GM11168 (cell line): ENCODE results near the gene TENM4.
"Not testable (repeated sequence)": the region's sequence is repeated elsewhere in the genome, so short reads cannot be mapped to it uniquely, and the experiment has no call there.

ENCODE experiments used
- in situ Hi-C: fragments of 300-500 bp; cut with MboI; formaldehyde crosslinking; loops from one replicate; pipeline ENCODE4 v1.12.0; 2022; ENCODE audit warnings: low sequenced_read_pairs; ENCODE audit not compliant: unreplicated experiment

Gene TENM4

DNA sequence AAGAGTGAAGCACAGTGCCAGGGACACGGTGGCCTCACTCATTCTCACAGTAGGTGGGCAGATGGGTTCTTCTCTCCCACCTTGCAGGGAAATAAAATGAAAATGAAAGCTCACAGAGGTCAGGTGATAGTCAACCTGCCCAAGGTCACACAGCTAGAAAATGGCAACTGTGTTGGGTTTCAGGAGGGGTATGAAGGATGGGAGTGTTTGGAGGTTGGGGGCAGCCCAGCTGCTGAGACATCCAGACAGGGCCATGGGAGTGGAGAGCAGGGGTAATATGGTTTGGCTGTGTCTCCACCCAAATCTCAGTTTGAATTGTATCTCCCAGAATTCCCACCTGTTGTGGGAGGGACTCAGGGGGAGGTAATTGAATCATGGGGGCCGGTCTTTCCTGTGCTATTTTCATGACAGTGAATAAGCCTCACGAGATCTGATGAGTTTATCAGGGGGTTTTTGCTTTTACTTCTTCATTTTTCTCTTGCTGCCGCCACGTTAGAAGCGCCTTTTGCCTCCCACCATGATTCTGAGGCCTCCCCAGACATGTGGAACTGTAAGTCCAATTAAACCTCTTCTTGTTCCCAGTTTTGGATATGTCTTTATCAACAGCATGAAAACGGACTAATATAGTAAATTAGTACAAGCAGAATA lies 247.0 kb downstream of the TENM4 start:
- in situ Hi-C loops, result no loop called here

DNA sequence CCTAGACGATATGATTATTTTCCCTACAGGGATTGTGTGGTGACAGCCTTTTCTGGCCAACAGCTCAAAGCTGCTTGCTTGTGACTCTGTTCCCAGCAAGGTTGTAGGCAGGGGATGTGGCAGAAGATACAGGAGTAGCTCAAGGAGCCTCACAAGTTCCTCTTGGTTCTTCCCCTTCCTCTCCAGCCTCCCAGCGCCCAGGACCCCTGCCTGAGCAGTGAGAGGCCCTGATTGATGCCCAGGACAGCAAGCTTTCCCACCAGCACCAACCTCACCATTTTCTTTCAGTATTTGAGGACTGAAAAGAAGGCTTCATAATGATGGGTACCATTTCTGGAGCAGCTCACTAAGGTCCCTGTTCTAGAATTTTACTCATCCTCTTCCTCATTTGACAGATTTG lies 248.0 kb downstream of the TENM4 start:
- in situ Hi-C loops, result no loop called here

DNA sequence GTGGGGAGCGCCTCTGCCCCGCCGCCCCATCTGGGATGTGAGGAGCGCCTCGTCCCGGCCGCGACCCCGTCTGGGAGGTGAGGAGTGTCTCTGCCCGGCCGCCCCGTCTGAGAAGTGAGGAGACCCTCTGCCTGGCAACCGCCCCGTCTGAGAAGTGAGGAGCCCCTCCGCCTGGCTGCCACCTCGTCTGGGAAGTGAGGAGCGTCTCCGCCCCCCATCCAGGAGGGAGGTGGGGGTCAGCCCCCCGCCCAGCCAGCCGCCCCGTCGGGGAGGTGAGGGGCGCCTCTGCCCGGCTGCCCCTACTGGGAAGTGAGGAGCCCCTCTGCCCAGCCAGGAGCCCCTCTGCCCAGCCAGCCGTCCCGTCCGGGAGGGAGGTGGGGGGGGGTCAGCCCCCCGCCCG lies 249.1 kb downstream of the TENM4 start:
- in situ Hi-C loops, result not testable (repeated sequence)

DNA sequence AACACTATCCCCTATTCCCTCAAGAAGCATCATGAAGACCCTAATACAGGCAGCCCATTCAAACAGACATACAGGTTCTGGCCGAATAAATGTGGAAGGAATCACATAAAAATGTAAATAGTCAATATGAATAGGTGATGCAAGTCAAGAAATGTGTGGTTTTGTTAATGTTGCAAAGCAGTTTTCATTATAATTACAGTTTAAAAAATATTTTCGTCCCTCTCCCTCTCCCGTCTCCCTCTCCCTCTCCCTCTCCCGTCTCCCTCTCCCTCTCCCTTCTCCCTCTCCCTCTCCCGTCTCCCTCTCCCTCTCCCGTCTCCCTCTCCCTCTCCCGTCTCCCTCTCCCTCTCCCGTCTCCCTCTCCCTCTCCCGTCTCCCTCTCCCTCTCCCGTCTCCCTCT lies 250.3 kb downstream of the TENM4 start:
- in situ Hi-C loops, result not testable (repeated sequence)

DNA sequence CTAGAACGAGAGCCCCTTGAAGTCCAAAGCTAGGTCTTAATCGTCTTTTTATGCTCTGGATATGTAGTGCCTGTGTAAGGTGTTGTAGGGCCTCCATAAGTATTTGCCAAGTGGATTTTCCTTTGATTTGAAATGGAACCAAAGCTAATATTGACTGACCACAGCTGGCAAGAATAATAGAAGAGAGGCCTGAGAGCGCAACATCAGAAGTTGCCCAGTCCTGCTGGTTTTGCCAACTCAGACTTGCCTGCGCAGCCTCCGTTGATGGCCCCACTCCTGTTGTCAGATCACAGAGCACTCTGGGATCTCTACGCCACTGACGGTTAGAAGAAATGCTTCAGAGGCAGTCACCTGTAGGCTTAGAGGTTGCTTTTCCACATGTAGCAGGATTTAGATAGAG lies 251.2 kb downstream of the TENM4 start:
- in situ Hi-C loops, result no loop called here

DNA sequence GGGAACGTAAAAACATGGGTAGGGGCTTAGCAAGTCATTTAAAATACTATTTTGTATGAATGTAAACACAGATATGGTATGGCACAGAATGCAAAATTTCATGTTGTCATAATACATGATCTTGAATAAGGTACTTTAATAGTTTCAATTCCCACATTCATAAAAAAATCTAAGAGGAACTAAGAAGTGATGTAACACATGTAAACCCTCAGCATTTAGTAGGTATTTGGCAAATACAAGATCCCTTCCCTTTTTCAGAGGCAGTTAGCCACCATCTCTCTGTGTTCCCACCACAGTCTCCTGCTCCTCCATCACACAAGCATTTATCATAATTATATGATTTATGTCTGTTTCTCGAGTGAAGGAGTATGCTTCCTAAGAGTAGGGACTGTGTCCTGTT lies 251.8 kb downstream of the TENM4 start:
- in situ Hi-C loops, result no loop called here

DNA sequence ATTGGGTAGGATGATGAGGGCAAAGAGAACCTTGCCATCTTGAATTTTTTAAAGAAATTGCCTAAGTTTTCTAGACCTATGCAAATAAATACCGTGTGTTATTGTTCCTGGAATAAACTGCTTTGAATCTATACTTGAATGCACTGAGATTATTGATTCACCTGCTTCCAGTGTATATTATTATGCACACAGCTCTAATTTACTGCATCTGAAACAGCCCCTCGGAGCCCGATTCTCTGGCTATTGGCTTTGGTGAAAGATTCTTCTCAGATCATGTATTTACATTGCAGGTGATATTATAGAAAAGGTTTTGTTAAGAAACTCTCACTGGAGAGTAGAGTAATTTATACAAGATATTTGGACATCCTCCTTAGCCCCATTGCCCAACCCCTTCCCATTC lies 254.2 kb downstream of the TENM4 start:
- in situ Hi-C loops, result no loop called here

DNA sequence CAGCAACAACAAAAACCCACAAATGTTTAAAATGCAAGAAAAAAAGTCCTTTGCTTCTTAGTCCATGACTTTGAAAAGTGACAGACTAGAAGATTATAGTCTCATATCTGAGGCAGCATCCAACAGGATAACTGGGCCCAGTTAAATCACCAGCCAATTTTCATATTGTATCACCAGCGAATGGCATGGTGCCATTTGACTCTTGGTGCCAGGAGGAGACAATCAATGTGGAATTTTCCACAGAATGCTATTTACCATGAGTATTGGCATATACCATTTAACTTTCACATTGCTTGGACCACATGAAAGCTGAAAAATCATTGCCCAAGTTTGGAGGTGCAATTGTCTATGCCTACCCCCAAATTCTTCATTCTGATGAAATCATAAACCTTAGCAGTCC lies 255.5 kb downstream of the TENM4 start:
- in situ Hi-C loops, result no loop called here

DNA sequence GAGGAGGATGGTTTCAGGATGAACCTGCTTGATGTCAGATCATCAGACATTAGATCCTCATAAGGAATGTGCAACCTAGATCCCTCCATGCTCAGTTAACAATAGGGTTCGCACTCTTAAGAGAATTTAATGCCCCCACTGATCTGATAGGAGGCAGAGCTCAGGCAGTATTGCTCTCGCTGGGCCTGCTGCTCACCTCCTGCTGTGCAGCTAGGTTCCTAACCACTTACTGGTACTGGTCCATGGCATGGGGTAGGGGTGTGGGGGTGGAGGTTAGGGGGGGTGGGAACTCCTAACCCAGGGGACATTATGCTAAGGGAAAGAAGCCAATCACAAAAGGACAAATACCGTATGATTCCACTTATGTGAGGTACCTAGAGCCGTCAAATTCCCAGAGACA lies 256.5 kb downstream of the TENM4 start:
- in situ Hi-C loops, result no loop called here

DNA sequence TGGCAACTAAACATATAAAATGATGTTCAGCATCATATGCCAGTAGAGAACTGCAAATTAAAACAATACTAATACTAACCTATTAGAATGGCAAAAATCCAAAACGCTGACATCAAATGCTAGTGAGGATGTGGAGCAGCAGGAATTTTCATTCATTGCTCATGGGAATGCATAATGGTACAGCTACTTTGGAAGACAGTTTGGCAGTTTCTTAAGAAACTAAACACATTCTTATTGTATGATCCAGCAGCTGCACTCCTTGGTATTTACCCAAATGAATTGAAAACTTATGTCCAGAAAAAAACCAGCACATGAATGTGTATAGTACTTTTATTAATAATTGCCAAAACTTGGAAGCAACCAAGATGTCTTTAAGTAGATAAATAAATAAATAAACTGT lies 258.0 kb downstream of the TENM4 start:
- in situ Hi-C loops, result no loop called here

DNA sequence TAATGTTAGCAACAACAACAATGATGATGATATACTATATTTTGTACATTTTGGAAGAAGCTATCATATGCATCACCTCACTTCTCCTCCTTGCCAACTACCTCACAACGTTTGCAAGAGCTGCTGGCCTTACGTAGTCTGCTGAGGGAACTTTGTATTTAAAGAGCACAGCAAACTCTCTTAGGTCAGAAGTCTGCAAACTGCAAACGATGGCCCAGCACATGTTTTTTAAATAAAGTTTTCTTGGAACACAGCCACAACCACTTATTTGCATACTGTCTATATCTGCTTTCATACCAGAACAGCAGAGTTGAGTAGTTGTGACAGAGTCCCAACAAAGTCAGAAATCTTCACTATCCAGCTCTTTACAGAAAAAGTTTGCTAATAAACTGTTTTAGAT lies 261.7 kb downstream of the TENM4 start:
- in situ Hi-C loops, result no loop called here

DNA sequence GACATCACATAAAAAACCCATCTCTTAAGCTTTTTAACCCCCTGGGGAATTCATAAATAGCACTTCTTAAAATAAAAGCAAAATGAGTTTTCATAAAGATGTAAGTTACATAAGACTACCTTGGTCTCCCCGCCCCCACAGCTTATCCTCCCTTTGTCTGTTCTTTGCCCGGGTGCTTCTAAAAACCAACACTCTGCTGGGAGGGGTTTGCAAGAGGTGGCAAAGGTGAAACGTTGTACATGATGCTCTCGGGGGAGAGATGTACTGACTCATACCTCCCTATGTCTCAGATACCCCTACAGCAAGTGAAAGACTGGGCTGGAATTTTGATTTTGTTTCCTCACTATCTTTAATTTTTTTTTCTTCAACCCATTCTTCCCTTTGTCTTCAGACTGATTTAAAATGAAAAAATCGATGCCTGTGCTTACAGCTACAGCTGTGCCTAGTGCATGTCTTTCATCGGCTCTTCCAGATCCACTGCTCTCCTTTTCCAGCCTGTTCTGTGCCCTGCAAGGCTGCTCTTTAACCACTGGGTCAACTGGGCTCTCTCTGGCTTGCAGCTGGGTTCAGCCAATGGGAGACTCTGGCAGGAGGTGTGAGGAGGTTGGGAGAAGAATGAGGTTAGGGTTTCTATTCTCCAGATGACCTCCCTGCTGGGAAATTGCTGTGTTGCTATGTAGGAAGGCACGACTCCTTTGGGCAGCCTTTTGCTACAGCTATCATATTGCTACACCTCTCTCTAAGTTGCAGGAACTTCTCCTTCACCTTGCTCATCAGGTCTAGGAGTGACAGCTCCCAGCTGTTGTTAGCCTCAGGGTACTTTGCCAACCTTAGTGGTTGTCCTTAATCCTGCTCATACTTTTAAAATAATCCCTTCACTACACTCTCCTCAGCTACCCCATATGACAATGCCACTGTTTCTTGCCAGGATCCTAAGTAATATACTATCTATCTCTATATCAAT lies 266.5 kb downstream of the TENM4 start:
- in situ Hi-C loops, result no loop called here

DNA sequence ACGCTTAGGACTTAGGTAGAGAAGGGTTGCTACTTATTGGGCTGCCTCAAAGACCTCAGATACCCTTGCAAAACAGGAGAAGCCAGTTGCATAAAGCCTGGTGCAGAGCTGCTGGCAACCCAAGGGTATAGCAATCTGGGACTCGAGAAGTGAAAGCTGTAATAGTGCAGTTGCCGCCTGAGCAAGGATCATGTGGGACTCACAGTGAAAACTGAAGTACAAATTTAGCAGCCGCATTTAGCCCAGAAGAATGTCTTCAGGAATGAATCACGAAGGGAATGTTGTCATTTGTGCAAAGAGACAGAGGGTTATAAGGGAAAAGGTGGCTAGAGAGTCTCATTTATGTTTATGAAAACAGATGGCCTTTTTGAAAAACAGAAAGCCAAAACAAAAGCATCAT lies 267.2 kb downstream of the TENM4 start:
- in situ Hi-C loops, result no loop called here

DNA sequence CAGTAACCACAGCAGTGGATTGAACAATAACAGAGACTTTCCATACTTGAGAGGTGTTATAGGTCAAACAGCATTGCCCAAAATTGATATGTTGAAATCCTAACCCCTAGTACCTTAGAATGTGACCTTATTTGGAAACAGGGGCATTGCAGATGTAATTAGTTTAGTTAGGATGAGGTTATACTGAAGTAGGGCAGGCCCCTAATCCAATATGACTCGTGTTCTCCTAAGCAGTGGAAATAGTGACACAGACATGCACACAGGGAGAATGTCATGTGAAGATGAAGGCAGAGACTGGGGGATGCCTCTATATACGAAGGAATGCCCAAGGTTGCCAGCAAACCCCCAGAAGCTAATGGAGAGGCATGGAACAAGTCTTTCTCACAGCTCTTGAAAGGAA lies 270.5 kb downstream of the TENM4 start:
- in situ Hi-C loops, result no loop called here

DNA sequence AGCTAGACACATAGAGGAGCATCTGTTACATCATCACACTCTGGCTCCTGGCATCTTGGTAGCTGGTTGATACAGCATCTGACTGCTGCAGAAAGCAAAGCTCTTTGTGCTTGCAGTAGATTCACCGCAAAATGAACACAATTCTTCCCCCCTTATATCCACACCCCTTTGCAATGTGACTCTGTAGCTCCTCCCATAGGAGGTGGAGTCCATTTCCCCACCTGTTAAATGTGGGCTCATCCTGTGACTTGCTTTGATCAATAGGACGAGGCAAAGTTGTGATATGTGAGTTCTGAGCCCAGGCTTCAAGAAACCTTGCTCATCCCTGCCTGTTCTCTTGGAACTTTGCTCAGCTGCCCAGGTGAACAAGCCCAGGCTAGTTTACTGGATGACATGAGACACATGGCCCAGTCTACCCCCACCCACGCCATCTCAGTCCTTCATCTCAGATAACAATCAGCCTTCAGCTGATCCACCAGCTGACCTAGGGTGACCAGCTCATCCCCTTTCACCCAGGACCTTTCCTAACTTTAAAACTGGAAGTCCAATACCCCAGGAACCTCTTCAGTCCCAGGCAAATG lies 272.2 kb downstream of the TENM4 start:
- in situ Hi-C loops, result no loop called here

DNA sequence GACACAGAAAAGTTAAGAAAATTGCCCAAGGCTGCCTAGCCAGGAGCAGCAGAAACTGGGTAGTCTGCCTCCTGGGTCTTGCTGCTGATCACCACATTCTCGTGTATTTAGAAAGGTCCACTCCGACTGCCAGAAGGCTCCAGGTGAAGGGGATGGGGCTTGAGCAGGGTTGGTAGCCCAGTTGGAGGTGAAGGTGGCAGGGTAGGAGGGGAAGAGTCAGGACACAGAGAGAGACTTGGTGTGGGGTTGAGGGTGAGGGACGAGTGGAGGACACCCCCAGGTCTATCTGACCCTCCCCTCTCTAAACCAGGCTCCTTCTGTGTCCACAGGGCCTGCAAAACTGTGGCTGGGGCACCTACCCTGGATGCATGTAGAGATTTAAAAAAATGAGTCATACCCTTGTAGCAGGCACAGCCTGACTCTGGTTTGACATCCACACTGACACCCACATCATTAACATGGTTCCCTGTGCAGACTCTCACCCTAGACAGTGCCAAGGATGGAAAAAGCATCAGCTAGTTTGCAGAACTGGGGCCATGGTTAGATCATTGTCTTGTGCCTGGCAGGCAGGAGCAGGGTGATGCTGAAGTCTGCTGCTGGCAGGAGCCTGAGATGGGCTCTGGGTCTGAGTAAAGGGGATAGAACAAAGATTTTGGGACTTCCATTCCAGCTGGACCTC lies 273.2 kb downstream of the TENM4 start:
- in situ Hi-C loops, result no loop called here

DNA sequence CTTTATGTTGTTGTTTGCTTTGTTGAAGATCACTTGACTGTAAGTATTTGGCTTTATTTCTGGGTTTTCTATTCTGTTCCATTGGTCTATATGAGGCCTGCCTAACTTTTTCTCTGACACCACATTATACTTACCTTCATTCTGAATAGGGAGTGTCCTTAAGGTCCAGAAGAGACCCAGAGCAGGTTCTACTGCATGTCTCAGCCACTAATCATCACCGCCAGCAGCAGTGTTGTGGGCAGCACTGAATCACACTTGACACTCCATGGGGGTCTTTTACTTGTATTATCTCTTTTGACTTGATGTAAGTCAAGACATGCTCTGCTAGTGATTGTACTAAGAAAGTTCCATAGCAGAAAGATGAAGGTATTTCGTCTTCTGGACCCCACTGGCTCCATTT lies 274.9 kb downstream of the TENM4 start:
- in situ Hi-C loops, result no loop called here

DNA sequence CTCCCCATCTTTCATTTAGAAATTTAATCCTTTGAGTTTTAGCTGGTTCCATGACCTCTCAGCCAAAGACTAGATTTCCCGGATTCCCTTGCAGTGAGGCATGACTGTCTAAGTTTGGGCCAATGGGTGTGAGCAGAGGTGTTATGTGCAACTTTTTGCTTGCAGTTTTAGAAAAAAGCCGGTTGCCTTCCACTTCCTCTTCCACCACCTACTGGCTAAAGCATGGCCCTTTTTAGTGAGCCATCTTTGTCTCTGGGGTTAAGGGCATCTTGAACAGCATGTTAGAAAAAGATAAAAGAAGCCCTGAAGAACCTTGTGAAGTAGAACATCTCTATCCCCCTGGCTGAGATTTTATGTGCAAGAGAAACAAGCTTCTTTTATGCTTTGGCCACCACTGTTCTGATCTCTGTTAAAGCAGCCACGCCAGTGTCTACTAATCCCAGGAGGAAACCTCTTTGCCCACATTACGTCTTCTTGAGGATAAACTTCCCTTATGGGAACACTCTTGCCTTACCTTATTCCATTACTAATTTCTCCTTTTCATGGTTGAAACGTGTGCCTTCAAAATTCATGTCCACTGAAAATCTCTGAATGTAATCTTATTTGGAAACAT lies 279.9 kb downstream of the TENM4 start:
- in situ Hi-C loops, result no loop called here

DNA sequence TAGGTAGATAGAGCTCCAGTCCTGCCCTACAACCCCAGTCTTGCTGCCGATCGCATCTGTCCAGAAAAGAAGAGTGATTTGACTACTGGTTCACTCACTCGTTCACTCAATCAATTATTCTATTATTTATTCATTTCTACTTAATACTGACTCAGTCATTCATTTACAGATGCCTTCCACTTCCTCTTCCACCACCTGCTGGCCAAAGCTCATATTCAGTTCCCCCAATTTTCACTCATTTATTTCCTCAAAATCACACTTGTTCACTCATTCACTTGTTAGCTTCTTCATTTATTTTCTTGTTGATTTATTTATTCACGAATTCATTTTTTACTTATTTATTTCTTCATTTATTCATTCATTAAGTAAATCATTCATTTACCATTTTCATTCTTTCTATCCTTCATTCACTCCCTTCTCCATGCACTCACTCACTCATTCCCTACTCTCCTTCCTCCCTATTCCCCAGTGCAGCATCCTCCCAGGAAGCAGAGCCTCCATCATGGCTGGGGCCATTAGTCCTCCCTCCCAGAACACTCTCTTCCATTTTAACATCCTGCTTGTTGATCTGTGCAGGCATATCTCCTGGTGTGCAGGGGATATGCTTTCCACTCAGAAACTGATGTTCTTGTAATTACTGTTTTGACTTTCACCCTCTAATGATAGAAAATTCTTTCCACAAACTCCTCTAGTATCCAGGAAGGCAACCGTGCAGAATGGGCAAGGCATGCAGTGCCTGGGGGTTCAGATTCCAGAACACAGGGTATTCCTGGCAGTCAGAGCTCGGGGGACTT lies 281.0 kb downstream of the TENM4 start:
- in situ Hi-C loops, result no loop called here

DNA sequence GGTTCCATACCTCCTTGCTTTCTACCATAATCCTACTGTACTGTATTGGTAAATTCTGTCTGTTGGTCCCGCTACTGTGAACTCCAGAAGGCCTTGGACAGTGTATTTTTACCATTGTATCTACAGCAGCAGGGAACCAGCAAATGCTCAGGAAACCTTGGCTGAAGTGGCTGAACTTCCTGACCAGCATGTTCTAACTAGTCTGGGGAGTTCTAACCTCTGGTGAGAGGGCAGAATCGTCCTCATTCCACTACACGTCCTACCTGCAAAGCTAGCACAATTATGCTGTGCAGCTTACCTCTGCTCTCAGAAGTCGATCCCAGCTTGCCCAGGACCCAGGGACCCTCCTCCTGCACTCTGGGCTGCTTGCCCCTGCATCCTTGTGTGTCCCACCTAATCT lies 283.1 kb downstream of the TENM4 start:
- in situ Hi-C loops, result no loop called here
